NCI-H748 (cell line): Measurements from ENCODE around the gene FBXW7.

Experiments used
- DNase-seq: peaks from one replicate; lab custom pipeline; 2025; ENCODE audit not compliant: unreplicated experiment; lab: John Stamatoyannopoulos, UW

The FBXW7 gene

DNA sequence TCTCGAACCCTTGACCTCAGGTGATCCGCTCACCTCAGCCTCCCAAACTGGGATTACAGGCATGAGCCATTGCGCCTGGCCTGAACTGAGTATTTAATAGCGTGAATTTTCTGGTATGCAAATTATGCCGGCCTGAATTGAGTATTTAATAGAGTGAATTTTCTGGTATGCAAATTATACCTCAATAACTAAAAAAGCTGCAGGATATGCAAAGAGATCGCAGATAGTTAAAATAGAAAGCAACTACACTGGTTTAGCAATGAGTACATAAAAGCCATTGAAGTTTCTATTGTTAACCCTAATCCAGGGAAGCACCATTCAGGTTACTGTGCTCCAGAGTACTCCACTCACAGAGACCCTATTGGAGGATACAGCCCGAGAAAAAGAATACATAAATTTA lies 22.8 kb downstream of the FBXW7 start:
- DNase-seq: no peak

DNA sequence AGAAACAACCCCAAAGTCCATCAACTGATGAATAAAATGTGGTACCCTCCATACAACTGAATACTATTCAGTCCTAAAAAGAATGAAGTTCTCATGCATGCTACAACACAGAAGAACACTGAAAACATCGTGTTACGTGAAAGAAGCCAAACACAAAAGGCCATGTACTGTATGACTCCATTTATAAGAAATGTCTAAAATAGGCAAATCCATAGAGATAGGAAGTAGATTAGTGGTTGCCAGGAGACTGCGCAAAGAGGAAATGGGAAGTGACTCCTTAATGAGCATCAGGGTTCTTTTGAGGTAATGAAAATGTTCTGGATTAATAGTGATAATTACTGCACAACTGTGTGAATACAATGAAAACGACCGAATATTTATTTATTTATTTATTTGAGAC lies 23.4 kb downstream of the FBXW7 start:
- DNase-seq: no peak

DNA sequence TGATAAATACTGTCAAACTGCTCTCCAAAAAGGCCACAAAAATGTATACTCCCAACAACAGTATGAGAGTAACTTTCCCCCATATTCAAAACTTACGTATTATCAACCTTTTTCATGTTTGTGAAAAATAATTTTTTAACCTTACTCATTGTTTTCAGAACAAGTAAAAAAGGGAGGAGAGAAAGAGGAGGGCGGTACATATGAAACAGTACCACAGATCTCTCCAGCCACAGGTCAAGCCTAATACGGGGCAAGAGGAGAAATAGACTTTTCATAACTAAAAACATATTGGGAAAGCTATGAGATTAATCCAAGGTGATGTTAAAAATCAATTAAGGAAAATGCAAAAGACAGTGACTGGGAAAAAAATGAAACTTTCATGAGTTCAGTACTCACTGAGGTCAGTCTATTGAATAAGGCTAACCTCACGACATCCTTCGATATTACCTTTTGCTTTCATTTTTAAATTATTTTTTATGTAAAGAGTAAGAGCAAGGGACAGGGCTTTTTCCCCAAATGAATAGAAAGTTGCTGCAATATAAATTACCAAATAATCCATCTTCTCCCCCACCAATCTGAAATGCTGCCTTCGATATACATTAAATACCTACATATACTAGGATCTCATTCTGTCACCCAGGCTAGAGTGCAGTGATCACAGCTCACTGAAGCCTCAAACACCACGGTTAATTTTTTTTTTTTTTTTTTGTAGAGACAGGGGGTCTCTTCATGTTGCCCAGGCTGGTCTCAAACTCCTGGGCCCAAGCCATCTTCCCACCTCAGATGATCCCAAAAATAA lies 25.3 kb downstream of the FBXW7 start:
- DNase-seq: no peak

DNA sequence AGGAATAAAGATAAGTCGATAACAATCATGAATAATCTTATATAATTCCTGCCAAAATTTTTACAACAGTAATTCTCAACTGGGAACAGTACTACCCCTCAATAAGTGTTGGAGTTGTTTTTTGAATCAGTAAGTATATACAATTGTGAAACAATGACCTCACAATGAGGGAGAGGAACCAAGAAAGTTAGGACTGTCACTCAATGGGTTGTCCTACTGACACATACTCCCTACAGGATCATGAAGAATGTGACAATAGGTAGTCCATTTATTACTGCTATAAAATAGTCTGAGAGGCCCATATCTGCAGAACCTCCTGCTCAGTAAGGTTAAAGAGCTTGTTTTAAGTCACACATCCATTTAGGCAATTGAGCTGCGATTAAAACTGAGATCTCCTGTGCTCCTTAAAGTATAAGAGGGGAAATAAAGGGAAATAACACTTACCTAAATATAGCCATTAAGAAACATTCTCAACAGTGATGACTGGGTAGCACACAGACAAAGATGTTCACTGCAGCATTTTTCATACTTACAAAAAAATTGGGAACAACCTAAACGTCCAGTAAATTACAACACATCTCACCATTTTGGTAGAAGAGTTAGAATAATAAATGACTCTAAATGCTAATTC lies 26.2 kb downstream of the FBXW7 start:
- no peak for DNase-seq

DNA sequence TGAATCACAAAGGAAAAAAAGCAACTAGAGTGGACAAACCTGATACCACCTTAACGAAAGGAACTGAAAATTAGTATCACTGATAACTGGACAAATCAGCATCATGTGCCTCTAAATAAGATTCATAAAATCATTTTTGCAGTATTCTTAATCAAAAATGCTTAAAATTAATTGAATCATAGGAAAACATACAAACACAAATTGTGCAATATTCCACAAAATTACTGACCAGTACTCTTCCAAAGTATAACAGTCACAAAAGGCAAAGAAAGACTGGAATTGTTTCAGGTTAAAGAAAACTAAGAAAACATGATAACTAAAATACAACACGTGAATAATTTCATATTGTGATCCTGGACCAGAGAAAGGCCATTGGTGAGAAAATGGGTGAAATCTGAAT lies 27.1 kb downstream of the FBXW7 start:
- no peak for DNase-seq

DNA sequence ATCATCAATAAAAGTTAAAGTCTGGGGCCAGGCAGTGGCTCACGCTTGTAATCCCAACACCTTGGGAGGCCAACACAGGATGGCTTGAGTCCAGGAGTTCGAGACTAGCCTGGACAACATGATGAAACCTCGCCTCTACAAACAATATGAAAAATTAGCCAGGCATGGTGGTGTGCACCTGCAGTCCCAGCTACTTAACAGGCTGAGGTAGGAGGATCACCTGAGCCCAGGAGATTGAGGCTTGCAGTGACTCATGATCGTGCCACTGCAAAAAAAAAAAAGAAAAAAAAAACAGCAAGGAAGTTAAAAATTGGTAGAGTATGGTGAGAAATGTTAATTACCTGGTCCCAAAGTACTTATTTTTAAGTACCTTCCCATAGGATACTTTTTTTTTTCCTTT lies 27.5 kb downstream of the FBXW7 start:
- DNase-seq: no peak

DNA sequence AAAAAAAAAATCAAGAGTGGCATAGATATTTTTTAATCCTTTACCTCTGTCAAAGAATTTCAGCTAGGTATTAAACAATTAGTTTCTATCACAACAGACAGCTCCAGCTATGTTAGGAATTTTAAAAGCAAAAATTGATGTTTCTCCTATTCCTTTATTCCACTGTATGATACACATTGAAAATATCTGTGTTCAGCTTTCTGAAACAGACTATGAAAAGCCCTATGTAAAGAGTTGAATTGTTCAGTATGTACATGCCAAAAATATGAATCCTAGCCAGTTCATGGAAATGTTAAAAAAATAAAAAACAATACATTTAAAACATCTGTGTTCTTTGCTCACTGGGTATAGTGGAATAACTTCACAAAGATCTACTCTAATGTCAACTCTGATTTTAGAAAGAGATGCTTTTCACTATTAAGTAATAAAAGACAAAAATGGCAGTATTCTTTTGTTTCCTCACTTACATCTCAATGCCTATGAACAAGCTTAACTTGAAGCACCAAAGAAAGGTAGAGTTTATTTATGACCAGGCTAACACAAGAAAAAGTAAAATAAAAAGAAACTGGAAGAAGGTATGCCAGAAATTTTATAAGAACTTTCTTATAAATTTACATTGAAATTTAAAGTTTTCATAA lies 32.1 kb downstream of the FBXW7 start:
- DNase-seq: no peak

DNA sequence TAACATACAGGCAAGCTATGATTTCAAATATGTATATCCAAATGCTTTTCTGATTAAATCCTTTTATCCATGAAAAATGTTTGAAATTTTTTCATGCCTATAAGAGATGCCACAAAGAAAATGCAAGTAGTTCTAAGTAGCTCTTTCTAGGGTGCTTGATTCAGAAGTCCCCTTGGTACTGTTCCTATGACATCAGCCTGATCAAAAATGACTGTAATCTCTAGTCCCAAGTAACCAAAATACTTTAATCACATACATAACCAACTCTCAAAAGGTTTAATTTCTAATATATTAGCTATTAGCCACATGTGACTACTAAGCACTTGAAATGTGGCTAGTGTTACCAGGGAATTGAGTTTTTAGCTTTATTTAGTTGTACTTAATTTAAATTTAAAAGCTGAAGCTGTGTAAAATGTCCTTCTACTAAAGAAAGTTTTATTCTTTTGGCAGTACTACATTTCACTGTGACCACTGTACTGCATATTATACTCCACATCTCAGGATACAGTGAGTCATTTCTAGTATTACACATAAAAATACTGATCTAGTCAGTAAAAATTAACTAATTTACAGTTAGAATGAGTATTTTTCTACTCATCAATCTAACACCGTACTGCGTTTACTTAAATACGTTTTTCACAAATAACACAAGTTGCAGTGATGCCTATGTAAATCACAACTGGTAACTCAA lies 33.9 kb downstream of the FBXW7 start:
- no peak for DNase-seq

DNA sequence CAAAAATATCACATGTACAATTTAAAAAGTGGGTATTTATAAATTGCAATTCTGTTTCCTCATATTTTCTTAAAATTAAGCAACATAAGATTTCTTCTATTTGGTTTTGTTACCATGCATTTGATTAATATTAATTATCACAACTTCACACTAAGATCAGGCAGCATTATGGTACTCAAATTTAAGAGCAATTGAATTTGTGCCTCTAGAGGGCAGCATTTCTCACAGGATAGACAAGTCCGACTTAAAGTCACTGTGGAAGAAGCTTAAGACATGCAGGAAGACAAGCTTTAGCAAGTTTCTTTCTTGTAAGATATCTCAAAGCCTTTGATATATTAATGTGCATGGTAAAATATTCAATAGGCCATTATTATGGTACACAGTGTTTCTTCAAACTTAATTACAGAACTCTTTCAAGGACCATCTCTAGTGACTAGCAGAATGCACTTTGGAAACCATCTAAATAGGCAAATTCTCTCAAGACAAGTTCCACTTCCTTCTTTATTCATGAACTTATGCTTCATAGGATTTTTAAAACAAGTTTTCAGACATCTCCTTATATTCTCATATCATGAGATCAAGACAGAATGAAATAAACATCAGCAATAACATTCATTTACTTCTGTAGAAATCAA lies 35.0 kb downstream of the FBXW7 start:
- peak; percentile 69 for DNase-seq

DNA sequence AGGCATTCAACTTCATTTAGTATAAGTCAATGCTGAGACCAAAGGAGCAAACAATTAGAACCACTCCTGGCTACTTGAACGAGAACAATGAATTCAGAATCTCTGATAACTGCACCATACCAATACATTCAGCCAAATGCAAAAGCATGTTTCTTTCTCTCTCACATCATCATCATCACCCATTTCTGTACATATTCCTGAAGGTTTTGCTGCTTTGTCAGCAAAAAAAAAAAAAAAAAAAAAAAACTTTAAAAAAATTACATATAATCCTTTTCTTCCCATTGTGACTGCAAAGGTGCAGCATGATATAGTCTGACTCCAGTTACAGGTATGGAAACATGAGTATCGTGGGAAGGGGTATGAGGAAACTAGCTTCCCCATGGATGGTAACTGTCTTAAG lies 35.6 kb downstream of the FBXW7 start:
- no peak for DNase-seq

DNA sequence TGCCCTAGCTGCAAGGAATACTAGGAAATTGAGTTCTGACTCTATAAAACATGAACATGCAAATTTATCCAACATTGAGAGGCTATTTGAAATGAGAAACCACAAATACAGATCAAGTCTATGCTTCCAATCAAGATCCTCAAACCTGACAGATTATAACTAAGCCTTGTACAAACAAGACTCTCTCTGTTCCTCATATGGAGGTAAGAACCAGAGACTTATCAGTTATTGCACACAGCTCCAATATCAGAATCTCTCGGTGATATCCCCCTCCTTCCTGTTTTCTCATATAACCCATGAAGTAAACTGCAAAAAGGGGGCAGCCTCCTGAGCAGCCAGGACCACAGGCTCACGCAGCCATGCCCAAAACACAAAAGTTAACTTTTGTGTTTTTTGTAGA lies 36.5 kb downstream of the FBXW7 start:
- DNase-seq: no peak

DNA sequence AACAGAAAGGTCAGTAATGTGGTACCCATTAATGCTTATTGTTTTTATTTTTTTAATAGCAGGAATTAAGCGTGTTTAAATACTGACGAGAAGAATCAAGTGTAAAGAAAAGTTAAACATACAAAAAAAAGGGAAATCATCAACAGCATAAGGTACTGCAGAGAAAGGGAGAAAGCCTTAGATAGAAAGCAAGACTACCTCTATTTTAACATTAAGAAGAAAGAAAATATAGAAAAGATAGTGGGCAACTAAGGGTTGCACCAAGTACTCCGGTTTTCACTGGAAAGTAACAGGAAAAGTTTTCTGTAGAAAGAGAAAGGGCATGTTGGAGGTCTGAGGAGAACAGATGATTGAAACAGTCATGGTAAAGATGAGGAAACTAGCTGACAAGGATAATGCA lies 41.9 kb downstream of the FBXW7 start:
- DNase-seq: no peak

DNA sequence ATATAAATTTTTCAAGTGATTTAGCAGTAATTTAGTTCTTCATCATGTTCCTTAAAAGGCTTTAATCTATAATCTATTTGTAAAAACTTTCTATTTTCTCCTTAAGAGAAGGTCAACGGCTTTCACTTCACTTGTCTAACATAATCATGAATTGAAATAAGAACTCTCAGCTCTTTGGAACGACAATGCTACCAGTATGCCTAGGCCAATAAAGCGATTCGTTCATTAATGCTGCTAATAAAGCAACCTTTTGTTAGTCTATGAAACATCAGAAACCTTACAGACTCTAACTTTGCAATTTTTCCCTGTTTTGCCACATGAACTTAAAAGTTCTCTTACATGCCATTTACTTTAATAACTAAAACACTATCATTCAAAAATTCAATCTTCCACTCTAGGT lies 47.6 kb downstream of the FBXW7 start:
- DNase-seq: no peak

DNA sequence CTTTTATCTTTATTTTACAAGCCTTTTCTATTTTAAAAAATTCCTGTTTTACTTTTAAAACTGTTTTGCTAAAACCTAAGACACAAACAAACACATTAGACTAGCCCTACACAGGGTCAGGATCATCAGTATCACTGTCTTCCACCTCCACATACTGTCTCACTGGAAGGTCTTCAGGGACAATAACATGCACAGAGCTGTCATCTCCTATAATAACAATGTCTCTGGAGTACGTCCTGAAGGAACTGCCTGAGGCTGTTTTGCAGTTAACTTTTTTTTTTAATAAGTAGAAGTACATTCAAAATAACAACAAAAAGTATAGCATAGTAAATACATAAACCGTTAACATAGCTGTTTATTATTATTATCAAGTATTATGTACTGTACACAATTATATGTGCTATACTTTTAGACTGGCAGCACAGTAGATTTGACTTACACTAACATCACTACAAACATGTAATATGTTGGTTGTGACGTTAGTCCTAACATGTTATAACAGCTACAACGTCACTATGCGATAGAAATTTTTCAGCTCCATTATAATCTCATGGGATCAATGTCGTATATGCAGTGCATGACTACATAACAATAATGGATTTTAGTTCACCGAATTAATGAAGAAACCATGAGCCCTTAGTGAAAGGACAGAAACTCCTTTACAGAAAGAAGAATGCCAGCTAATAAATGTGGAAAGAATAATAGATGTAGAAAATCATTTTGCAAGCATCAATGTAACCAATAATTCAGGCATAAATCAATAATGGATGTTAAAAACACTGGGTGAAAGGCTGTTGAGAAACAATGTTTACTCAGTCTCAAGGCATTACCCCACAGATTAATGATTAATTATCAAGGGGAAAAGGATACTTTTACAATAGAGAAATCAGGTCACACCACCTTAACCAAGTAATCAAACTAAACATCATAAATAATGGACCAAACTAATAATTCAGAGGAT lies 49.2 kb downstream of the FBXW7 start:
- no peak for DNase-seq

DNA sequence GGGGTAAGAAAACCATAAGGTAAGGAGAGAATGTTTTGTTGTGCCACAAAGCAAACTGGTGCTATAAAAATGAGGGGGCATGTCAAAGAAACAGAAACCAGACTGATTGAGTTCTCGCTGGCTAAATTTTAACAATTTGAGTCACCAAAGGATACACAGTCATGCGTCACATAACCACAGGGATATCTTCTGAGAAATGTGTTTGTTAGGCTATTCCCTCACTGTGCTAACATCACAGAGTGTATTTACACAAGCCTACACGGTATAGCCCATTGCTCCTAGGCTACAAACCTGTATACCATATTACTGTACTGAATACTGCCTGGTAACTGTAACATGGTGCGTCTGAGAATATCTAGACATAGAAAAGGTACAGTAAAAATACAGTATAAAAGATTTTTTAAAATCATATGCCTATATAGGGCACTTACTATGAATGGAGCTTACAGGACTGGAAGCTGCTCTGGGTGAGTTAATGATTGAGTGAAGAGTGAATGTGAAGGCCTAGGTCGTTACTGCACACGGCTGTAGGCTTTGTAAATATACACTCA lies 50.1 kb downstream of the FBXW7 start:
- no peak for DNase-seq

DNA sequence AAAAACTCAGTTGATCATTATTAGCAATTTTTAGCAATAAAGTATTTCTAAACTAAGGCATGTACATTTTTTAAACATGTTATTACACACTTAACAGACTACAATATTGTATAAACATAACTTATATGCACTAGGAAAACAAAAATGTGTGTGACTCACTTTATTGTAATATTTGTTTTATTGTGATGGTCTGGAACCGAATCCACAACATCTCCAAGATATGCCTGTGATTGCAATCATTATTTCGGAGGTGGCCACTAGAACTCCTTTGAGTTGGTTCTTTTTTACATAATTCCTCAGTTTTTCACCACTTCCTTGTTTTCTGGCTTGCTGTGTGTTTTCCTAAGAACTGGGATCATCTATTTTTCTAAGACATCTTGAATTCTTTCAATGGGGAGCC lies 53.7 kb downstream of the FBXW7 start:
- DNase-seq: no peak

DNA sequence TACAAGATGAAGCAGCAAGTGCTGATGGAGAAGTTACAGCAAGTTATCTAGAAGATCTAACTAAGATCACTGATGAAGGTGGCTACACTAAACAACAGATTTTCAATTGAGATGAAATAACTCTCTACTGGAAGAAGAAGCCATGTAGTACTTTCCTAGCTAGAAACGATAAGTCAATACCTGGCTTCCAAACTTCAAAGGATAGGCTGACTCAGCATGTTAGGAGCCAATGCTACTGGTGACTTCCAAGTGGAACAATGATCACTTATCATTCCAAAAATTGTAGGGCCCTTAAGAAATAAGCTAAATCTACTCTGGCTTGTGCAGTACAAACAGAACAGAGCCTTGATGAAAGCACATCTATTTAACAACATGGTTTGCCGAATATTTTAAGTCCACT lies 55.0 kb downstream of the FBXW7 start:
- DNase-seq: no peak

DNA sequence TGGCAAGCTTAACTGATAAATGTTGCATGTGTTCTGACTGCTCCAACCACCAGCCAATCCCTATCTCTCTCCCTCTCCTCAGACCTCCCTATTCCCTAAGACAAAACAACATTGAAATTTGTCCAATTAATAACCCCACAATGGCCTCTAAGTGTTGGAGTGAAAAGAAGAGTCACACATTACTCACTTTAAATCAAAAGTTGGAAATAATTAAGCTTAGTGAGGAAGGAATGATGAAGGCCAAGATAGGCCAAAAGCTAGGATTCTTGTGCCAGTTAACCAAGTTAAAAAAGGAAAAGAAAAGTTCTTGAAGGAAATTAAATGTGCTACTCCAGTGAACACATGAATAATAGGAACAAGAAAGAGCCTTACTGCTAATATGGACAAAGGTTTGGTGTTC lies 55.6 kb downstream of the FBXW7 start:
- DNase-seq: no peak

DNA sequence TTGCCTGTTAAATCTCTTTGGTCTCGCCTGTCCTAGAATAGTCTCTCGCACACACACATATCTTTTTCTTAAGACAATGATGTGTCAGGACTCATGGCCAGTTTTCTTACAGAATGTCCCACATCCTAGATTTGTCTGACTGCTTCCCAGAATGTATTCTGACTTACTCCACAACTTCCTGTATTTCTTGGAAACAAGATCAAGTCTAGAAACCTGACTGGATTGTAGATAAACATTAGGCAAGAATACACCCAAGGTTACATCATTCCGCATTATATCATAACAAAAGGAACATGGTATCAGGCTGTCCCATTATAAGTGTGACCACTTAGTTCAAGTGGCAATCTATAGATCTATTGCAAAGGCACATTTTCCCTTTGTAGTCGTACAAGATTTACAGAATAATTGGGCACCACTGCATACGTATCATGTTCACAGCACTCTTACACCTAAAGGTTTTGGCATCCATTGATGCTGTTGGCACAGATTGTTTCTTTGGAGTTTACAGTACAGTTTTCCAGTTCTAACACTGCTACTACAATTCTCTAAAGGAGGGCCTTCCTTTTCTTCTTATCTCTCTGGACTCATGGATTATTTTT lies 56.4 kb downstream of the FBXW7 start:
- no peak for DNase-seq
